Breast epithelium (tissue), 3 donors: ENCODE results near the gene DNAJC16.

ENCODE experiments used
- POLR2A ChIP-seq: fragments of 450-650 bp; IDR thresholded peaks from one replicate; pipeline ENCODE4 v1.6.1; 2016; ENCODE audit warnings: antibody characterized with exemption, mild to moderate bottlenecking, moderate library complexity
- TF ChIP-seq, protein P1 (sequence below), 3 donors: fragments of 450-650 bp; IDR thresholded peaks; one replicate each; pipeline ENCODE4 v1.5.1; 2016 to 2017; ENCODE audit warnings: antibody characterized with exemption in 3 of 3, mild to moderate bottlenecking in 3 of 3, moderate library complexity in 3 of 3

DNA sequence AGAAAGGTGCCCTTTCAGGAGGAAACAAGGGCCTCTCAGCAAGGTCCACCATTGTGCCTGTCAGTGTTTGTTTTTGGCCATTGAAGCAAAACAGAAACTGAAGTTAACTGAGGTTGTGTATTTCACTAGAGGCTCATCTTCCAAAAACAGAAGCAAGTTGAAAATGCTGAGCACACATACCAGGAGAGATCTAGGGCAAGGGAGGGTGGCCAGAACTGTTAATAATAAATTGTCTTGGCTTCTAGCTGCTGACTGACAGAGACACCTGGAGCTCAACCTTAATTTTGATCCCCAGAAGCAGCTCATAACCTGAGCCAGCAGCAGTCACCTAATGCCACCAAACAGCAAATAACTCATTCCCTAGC lies 53.0 kb downstream of the DNAJC16 start:
- TF ChIP-seq POLR2A = no peak
- TF ChIP-seq, protein P1, sequence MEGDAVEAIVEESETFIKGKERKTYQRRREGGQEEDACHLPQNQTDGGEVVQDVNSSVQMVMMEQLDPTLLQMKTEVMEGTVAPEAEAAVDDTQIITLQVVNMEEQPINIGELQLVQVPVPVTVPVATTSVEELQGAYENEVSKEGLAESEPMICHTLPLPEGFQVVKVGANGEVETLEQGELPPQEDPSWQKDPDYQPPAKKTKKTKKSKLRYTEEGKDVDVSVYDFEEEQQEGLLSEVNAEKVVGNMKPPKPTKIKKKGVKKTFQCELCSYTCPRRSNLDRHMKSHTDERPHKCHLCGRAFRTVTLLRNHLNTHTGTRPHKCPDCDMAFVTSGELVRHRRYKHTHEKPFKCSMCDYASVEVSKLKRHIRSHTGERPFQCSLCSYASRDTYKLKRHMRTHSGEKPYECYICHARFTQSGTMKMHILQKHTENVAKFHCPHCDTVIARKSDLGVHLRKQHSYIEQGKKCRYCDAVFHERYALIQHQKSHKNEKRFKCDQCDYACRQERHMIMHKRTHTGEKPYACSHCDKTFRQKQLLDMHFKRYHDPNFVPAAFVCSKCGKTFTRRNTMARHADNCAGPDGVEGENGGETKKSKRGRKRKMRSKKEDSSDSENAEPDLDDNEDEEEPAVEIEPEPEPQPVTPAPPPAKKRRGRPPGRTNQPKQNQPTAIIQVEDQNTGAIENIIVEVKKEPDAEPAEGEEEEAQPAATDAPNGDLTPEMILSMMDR (IDR thresholded peaks at IDR 0.05) = no peak
